Upper lobe of left lung (tissue), 6 donors: Measurements from ENCODE around the gene PBXIP1. TPM values are rescaled to one million over a fixed set of nuclear protein-coding genes. Genes with fewer than 3 reads are reported as not detected.

Source experiments
- ATAC-seq, 2 donors: fragments of 200-7000 bp; cut with Tn5 transposase; one replicate each; pipeline ENCODE4 v1.9.1; 2022; ENCODE audit warnings: mild to moderate bottlenecking in 2 of 2, moderate library complexity in 2 of 2; ENCODE audit not compliant: low FRiP score in 2 of 2
- DNase-seq, 2 donors: peaks; one replicate each; pipeline ENCODE4 v3.0.0-alpha.2; 2019 to 2020
- H3K27ac ChIP-seq, 4 donors: fragments of 200-600 bp; sonication (generic); one replicate each; pipeline ENCODE4 v1.5.1; 2016 to 2019
- H3K27me3 ChIP-seq, 4 donors: fragments of 200-600 bp; sonication (generic); one replicate each; pipeline ENCODE4 v1.5.1; 2017 to 2019
- H3K36me3 ChIP-seq, 4 donors: fragments of 200-600 bp; sonication (generic); one replicate each; pipeline ENCODE4 v1.5.1; 2016 to 2019
- H3K4me1 ChIP-seq, 4 donors: fragments of 200-600 bp; sonication (generic); one replicate each; pipeline ENCODE4 v1.5.1; 2018 to 2019
- H3K4me3 ChIP-seq, 4 donors: fragments of 200-600 bp; sonication (generic); one replicate each; pipeline ENCODE4 v1.5.1; 2017 to 2019; ENCODE audit warnings: mild to moderate bottlenecking in 2 of 4, moderate library complexity in 1 of 4
- H3K9me3 ChIP-seq, 4 donors: fragments of 200-600 bp; sonication (generic); one replicate each; pipeline ENCODE4 v1.5.1; 2018 to 2019
- CTCF ChIP-seq, 6 experiments: fragments of 450-650 bp in 4 of 6; fragments of 200-600 bp in 2 of 6; sonication (generic) in 2 of 6; IDR thresholded peaks; one replicate each; pipeline ENCODE4 v1.5.1; 2016 to 2019; ENCODE audit warnings: antibody characterized with exemption in 6 of 6
- EP300 ChIP-seq, 4 donors: sonication (generic); formaldehyde crosslinking; IDR thresholded peaks; one replicate each; pipeline ENCODE4 v1.5.1; 2017; ENCODE audit warnings: antibody characterized with exemption in 4 of 4, control low read depth in 2 of 4
- POLR2A ChIP-seq, 4 donors: fragments of 450-650 bp; IDR thresholded peaks; one replicate each; pipeline ENCODE4 v1.5.1; 2016 to 2017; ENCODE audit warnings: antibody characterized with exemption in 4 of 4, mild to moderate bottlenecking in 2 of 4
- POLR2AphosphoS5 ChIP-seq, 2 donors: sonication (generic); formaldehyde crosslinking; IDR thresholded peaks; one replicate each; pipeline ENCODE4 v1.5.1; 2017; ENCODE audit warnings: antibody characterized with exemption in 2 of 2
- WGBS, 2 donors: methylation state at CpG; one replicate each; pipeline ENCODE4 v1.1.5; 2017 to 2018; 5-methylcytosine and 5-hydroxymethylcytosine counted together
- total RNA-seq, 6 donors: library from RNA; depleted of rRNA in 4 of 6; stranded (reverse); fragments of >200 nt in 4 of 6; gene quantifications; one replicate each; pipeline versions ENCODE4 v1.1.0 to v1.2.1, GENCODE V29; 2016 to 2021
- donor health status: DM: no; HTN: no; CAD: no; lungs with moderate emphysema.
- donor health status: DM: no; HTN: yes; CAD: no; lungs with severe emphysema.

Gene PBXIP1
- total RNA-seq, 6 donors from 2014 or later: 72.1 to 108 (median 83.7) TPM

- 97 to 98% methylated on average over 7 of the region's 7 CpGs for WGBS, 2 donors
- Histone ChIP-seq H3K27me3 (no peaks in the 10 kb centered on the region), H3K27ac (peak overlapping the region; percentile 91 to 99 (median 96)), H3K4me1 (peaks cover 30 to 45% (median 41%) of the 10 kb centered on the region in 4 donors), H3K9me3 (no peaks in the 10 kb centered on the region), H3K36me3 (no peaks in the 10 kb centered on the region), H3K4me3 (no peak overlapping the region)
- ATAC-seq (no peak), DNase-seq (no peak)
- no peak for TF ChIP-seq EP300 (IDR thresholded peaks at IDR 0.05)
- TF ChIP-seq POLR2A (IDR thresholded peaks at IDR 0.05): no peak
Measured at GRCh38 chr1:154938604-154939399, 17.1 kb downstream of the PBXIP1 start.

- no peak for DNase-seq
Measured at GRCh38 chr1:154937988-154938386, 17.9 kb downstream of the PBXIP1 start.

GRCh38 chr1:154937085-154937987, 18.6 kb downstream of the PBXIP1 start:
- Histone ChIP-seq H3K27me3 (no peaks in the 10 kb centered on the region), H3K4me1 (peaks cover 19 to 32% (median 30%) of the 10 kb centered on the region in 4 donors), H3K4me3 (peak overlapping the region in 3 of 4 donors; percentile 56 to 69 (median 63)), H3K9me3 (no peaks in the 10 kb centered on the region), H3K27ac (peak overlapping the region; percentile 91 to 99 (median 96)), H3K36me3 (no peaks in the 10 kb centered on the region)
- WGBS, 2 donors: 2% methylated on average over 12 to 33 of the region's 36 CpGs
- ATAC-seq (peak; percentile 93 to 95), DNase-seq (peak; percentile 90 to 95)
- TF ChIP-seq EP300 (IDR thresholded peaks at IDR 0.05) (peak in 1 of 4 donors; percentile 42), POLR2AphosphoS5 (IDR thresholded peaks at IDR 0.05) (peak; percentile 61 to 69), CTCF (IDR thresholded peaks at IDR 0.05) (peak in 5 of 6 experiments; percentile 13 to 51 (median 31)), POLR2A (IDR thresholded peaks at IDR 0.05) (peak in 3 of 4 donors; percentile 29 to 60 (median 53))

More at GRCh38 chr1:154937988-154938386, 17.9 kb downstream of the PBXIP1 start:
- no peaks in the 10 kb centered on the region for H3K9me3 ChIP-seq
- no peaks in the 10 kb centered on the region for H3K36me3 ChIP-seq
- peaks cover 24 to 38% (median 36%) of the 10 kb centered on the region in 4 donors for H3K4me1 ChIP-seq
- no peaks in the 10 kb centered on the region for H3K27me3 ChIP-seq
- no peak for ATAC-seq
- WGBS, 2 donors: 67 to 75% methylated on average over 8 of the region's 8 CpGs
- TF ChIP-seq EP300 (IDR thresholded peaks at IDR 0.05) (no peak), POLR2AphosphoS5 (IDR thresholded peaks at IDR 0.05) (no peak), CTCF (IDR thresholded peaks at IDR 0.05) (no peak), POLR2A (IDR thresholded peaks at IDR 0.05) (no peak)
- H3K27ac ChIP-seq: peak overlapping the region; percentile 91 to 99 (median 96)
- H3K4me3 ChIP-seq: peak overlapping the region in 3 of 4 donors; percentile 56 to 69 (median 63)

- peak; percentile 97 for ATAC-seq
- WGBS, 2 donors: 2% methylated on average over 10 to 45 of the region's 45 CpGs
- peaks cover 13 to 25% (median 23%) of the 10 kb centered on the region in 4 donors for H3K4me1 ChIP-seq
Measured at GRCh38 chr1:154936555-154937084, 19.3 kb downstream of the PBXIP1 start, which contains the start of gene PMVK. Gene PMVK (minus strand): TSS chr1:154936719. CDS start chr1:154936685, 34 bp downstream.

More at GRCh38 chr1:154936555-154937084, 19.3 kb downstream of the PBXIP1 start, which contains the start of gene PMVK:
- peak within 1 kb of the TSS; percentile 91 to 99 (median 96) for H3K27ac ChIP-seq
- DNase-seq: peak; percentile 97
- no peaks in the 10 kb centered on the region for H3K9me3 ChIP-seq
- H3K36me3 ChIP-seq: peaks cover 0 to 3% (median 1%) of the 10 kb centered on the region in 4 donors
- H3K27me3 ChIP-seq: no peaks in the 10 kb centered on the region
- peak in 2 of 4 donors; percentile 1 to 63 for TF ChIP-seq EP300 (IDR thresholded peaks at IDR 0.05)
- TF ChIP-seq CTCF (IDR thresholded peaks at IDR 0.05): peak in 5 of 6 experiments; percentile 32 to 70 (median 63)
- peak; percentile 86 to 95 for TF ChIP-seq POLR2AphosphoS5 (IDR thresholded peaks at IDR 0.05)
- peak in 3 of 4 donors; percentile 66 to 79 (median 71) for TF ChIP-seq POLR2A (IDR thresholded peaks at IDR 0.05)
- H3K4me3 ChIP-seq: peak within 1 kb of the TSS; percentile 46 to 69 (median 60)
